Measurements from ENCODE around the gene CCDC146. TPM values are rescaled to one million over a fixed set of nuclear protein-coding genes. Genes with fewer than 3 reads are reported as not detected.
A peak's percentile ranks its signal among the peaks of the same experiment; 100 is the strongest.
"Not testable (repeated sequence)": the region's sequence is repeated elsewhere in the genome, so short reads cannot be mapped to it uniquely, and the experiment has no call there.

Gene CCDC146
- total and polyA plus RNA-seq, 2 of the 13 experiments (the other 11 are each of a cell fraction or from before 2014, with no cell fraction given) = 2.4 to 4.1 TPM

GRCh38 chr7:77125486-77125885 lies 3.1 kb downstream of the CCDC146 start:
- H3K4me3 ChIP-seq (replicated peaks in 1 of 3; ENCODE audit: insufficient read depth in 1 of 3, low read depth in 2 of 3, low read length in 3 of 3); H3K9me3 ChIP-seq (ENCODE audit: low read length); H4K20me1 ChIP-seq (ENCODE audit: insufficient read depth, low read length); CTCF ChIA-PET (ENCODE audit: low intra/inter-chr PET ratio, low total read pairs); BruUV-seq (replicated peaks); intact Hi-C loops (cut with micrococcal nuclease; ENCODE audit: unreplicated experiment); H3K4me2 ChIP-seq (ENCODE audit: low read depth, low read length); H2AFZ ChIP-seq (ENCODE audit: low read length); H3K9ac ChIP-seq (ENCODE audit: insufficient read depth, low read depth, low read length); H3K36me3 ChIP-seq (replicated peaks in 1 of 2; ENCODE audit: control insufficient read depth in 1 of 2, insufficient read depth in 2 of 2, low read length in 2 of 2); DNase-seq (ENCODE audit: low spot score); H3K79me2 ChIP-seq (ENCODE audit: insufficient read depth, low read length); H3K27ac ChIP-seq (ENCODE audit: extremely low read length, insufficient read depth, low read length); ATAC-seq; FAIRE-seq; H3K27me3 ChIP-seq (ENCODE audit: control insufficient read depth in 1 of 2, insufficient read depth in 2 of 2, low read length in 2 of 2); POLR2A ChIA-PET: not testable (repeated sequence)
- TF ChIP-seq STAG1 (CRISPR knock-in tag; IDR thresholded peaks at IDR 0.05) = peak; percentile 22; the same call in 1 of the 2 replicates
- H3K4me1 ChIP-seq (ENCODE audit: insufficient read depth, low read length) = peaks cover 13% of the 10 kb centered on the region
- 3% methylated on average over 1 of the region's 1 CpG for WGBS (ENCODE audit: low lambda C conversion rate)
- in situ Hi-C loops (cut with HindIII; ENCODE audit: extremely low pct_ligation_motif_present, low pct_unique_long_range_greater_than_20kb) = loop anchor here (10.0 kb wide), 1 partner anchor 119 kb away; no protein-coding TSS in a partner anchor

GRCh38 chr7:77127009-77127408 lies 4.6 kb downstream of the CCDC146 start:
- H3K4me1 ChIP-seq (ENCODE audit: insufficient read depth, low read length); DNase-seq (ENCODE audit: low spot score); H3K27me3 ChIP-seq (ENCODE audit: control insufficient read depth in 1 of 2, insufficient read depth in 2 of 2, low read length in 2 of 2); FAIRE-seq; H3K9ac ChIP-seq (ENCODE audit: insufficient read depth, low read depth, low read length); BruUV-seq (replicated peaks); ATAC-seq; intact Hi-C loops (cut with micrococcal nuclease; ENCODE audit: unreplicated experiment); H4K20me1 ChIP-seq (ENCODE audit: insufficient read depth, low read length); POLR2A ChIA-PET; CTCF ChIA-PET (ENCODE audit: low intra/inter-chr PET ratio, low total read pairs); H3K79me2 ChIP-seq (ENCODE audit: insufficient read depth, low read length); H3K36me3 ChIP-seq (replicated peaks in 1 of 2; ENCODE audit: control insufficient read depth in 1 of 2, insufficient read depth in 2 of 2, low read length in 2 of 2); H3K9me3 ChIP-seq (ENCODE audit: low read length); H3K27ac ChIP-seq (ENCODE audit: extremely low read length, insufficient read depth, low read length); H3K4me3 ChIP-seq (replicated peaks in 1 of 3; ENCODE audit: insufficient read depth in 1 of 3, low read depth in 2 of 3, low read length in 3 of 3); H2AFZ ChIP-seq (ENCODE audit: low read length): not testable (repeated sequence)
- peak overlapping the region; percentile 18; the same call in 1 of the 2 replicates for H3K4me2 ChIP-seq (ENCODE audit: low read depth, low read length)
- in situ Hi-C loops (cut with HindIII; ENCODE audit: extremely low pct_ligation_motif_present, low pct_unique_long_range_greater_than_20kb) = loop anchor here (10.0 kb wide), 1 partner anchor 118 kb away; no protein-coding TSS in a partner anchor
- WGBS (ENCODE audit: low lambda C conversion rate) = 97% methylated on average over 5 of the region's 9 CpGs

- H3K4me3 ChIP-seq (replicated peaks in 1 of 3; ENCODE audit: insufficient read depth in 1 of 3, low read depth in 2 of 3, low read length in 3 of 3); H3K4me2 ChIP-seq (ENCODE audit: low read depth, low read length); H4K20me1 ChIP-seq (ENCODE audit: insufficient read depth, low read length); H3K27me3 ChIP-seq (ENCODE audit: control insufficient read depth in 1 of 2, insufficient read depth in 2 of 2, low read length in 2 of 2); H3K79me2 ChIP-seq (ENCODE audit: insufficient read depth, low read length); H3K4me1 ChIP-seq (ENCODE audit: insufficient read depth, low read length); H2AFZ ChIP-seq (ENCODE audit: low read length); ATAC-seq; H3K36me3 ChIP-seq (replicated peaks in 1 of 2; ENCODE audit: control insufficient read depth in 1 of 2, insufficient read depth in 2 of 2, low read length in 2 of 2); BruUV-seq (replicated peaks); CTCF ChIA-PET (ENCODE audit: low intra/inter-chr PET ratio, low total read pairs); intact Hi-C loops (cut with micrococcal nuclease; ENCODE audit: unreplicated experiment); H3K27ac ChIP-seq (ENCODE audit: extremely low read length, insufficient read depth, low read length); DNase-seq (ENCODE audit: low spot score); H3K9me3 ChIP-seq (ENCODE audit: low read length); POLR2A ChIA-PET; FAIRE-seq; H3K9ac ChIP-seq (ENCODE audit: insufficient read depth, low read depth, low read length): not testable (repeated sequence)
- in situ Hi-C loops (cut with HindIII; ENCODE audit: extremely low pct_ligation_motif_present, low pct_unique_long_range_greater_than_20kb) = loop anchor here (10.0 kb wide), 1 partner anchor 116 kb away; no protein-coding TSS in a partner anchor
- 65% methylated on average over 5 of the region's 7 CpGs for WGBS (ENCODE audit: low lambda C conversion rate)
Measured at GRCh38 chr7:77128582-77129410, 6.4 kb downstream of the CCDC146 start.

- H3K4me1 ChIP-seq (ENCODE audit: insufficient read depth, low read length); H3K4me3 ChIP-seq (replicated peaks in 1 of 3; ENCODE audit: insufficient read depth in 1 of 3, low read depth in 2 of 3, low read length in 3 of 3); H3K27ac ChIP-seq (ENCODE audit: extremely low read length, insufficient read depth, low read length); BruUV-seq (replicated peaks); H3K27me3 ChIP-seq (ENCODE audit: control insufficient read depth in 1 of 2, insufficient read depth in 2 of 2, low read length in 2 of 2); H2AFZ ChIP-seq (ENCODE audit: low read length); DNase-seq (ENCODE audit: low spot score); H4K20me1 ChIP-seq (ENCODE audit: insufficient read depth, low read length); in situ Hi-C loops (cut with HindIII; ENCODE audit: extremely low pct_ligation_motif_present, low pct_unique_long_range_greater_than_20kb); H3K9me3 ChIP-seq (ENCODE audit: low read length); CTCF ChIA-PET (ENCODE audit: low intra/inter-chr PET ratio, low total read pairs); intact Hi-C loops (cut with micrococcal nuclease; ENCODE audit: unreplicated experiment); H3K36me3 ChIP-seq (replicated peaks in 1 of 2; ENCODE audit: control insufficient read depth in 1 of 2, insufficient read depth in 2 of 2, low read length in 2 of 2); H3K79me2 ChIP-seq (ENCODE audit: insufficient read depth, low read length); POLR2A ChIA-PET; FAIRE-seq; ATAC-seq; H3K9ac ChIP-seq (ENCODE audit: insufficient read depth, low read depth, low read length); H3K4me2 ChIP-seq (ENCODE audit: low read depth, low read length): not testable (repeated sequence)
- WGBS (ENCODE audit: low lambda C conversion rate) = 71% methylated on average over 2 of the region's 3 CpGs
Measured at GRCh38 chr7:77131781-77132180, 9.4 kb downstream of the CCDC146 start.
